Measurements from ENCODE around the gene DUS1L. TPM values are rescaled to one million over a fixed set of nuclear protein-coding genes. Genes with fewer than 3 reads are reported as not detected.

Gene DUS1L
- total RNA-seq, 2 donors from 2014 or later = 77.3 to 88.9 TPM

DNA sequence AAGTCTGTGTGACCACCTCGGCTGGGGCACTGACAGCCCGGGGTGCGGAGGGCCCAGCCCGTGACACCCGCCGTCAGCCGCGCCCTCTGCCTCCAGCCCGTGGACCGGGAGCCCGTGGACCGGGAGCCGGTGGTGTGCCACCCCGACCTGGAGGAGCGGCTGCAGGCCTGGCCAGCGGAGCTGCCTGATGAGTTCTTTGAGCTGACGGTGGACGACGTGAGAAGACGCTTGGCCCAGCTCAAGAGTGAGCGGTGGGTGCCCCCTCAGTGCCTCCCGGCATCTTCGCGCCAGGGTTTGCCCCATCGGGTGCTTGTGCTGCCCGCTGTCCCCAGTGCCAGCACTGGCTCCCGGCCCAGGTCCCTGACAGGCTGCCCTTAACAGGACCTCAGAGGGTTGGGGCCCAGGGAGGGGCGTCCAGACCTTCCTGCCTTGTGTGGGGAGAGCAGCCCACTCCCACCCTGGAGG is 56.6 kb downstream of the DUS1L start:
- peaks cover 22 to 64% of the 10 kb centered on the region in 2 donors for H3K4me1 ChIP-seq (ENCODE audit: control insufficient read depth in 1 of 2, low read depth in 2 of 2)

DNA sequence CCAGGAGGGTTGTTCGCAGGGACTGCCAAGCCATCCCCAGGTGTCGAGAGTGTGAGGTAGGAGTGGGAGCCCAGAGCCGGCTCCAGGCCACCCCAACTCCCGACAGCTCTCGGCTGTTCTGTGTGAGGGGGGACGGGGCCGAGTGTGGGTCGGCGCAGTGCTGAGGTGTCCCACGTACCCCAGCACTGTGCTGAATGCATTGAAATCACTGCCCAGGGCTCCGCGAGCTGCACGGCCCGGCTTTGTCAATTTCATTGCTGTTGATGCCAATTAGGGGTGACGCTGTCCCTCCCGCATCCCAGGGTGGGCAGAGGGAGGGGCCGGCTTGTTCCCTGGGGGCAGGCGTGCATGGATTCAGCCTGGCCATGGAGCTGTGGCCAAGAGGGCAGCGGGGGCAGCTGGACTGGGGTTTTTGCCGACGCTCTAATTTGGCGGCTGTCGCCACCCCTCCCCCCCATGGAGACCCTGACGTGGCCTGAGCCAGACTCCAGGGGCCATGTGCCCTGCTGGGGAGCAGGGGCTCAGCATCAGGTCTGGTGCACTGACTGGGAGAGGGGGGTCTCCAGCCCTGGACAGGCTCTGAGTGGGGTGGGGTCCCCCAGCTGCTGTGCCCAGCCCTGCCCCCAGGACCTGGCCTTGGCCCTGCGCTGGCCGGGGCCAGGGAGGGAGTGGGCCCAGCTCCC is 57.2 kb downstream of the DUS1L start:
- H3K36me3 ChIP-seq = no peaks in the 10 kb centered on the region
- no peak for ATAC-seq (ENCODE audit: insufficient number of reproducible peaks, low FRiP score, low read depth)

More for the DNA sequence above, 56.6 kb downstream of the DUS1L start:
- no peaks in the 10 kb centered on the region for H3K36me3 ChIP-seq
- no peak overlapping the region for H3K27ac ChIP-seq
- DNase-seq (ENCODE audit: low spot score) = no peak
- no peaks in the 10 kb centered on the region for H3K9me3 ChIP-seq
- H3K27me3 ChIP-seq (replicated peaks; ENCODE audit: insufficient read depth) = no peaks in the 10 kb centered on the region
- H3K4me3 ChIP-seq = no peak overlapping the region
- no peak for TF ChIP-seq CTCF (IDR thresholded peaks at IDR 0.05)
- ATAC-seq (ENCODE audit: insufficient number of reproducible peaks, low FRiP score, low read depth) = no peak

More for the DNA sequence above, 57.2 kb downstream of the DUS1L start:
- Histone ChIP-seq H3K27ac (no peak overlapping the region), H3K4me3 (no peak overlapping the region), H3K9me3 (no peaks in the 10 kb centered on the region), H3K4me1 (ENCODE audit: control insufficient read depth in 1 of 2, low read depth in 2 of 2) (peaks cover 23 to 62% of the 10 kb centered on the region in 2 donors), H3K27me3 (replicated peaks; ENCODE audit: insufficient read depth) (no peaks in the 10 kb centered on the region)
- no peak for DNase-seq (ENCODE audit: low spot score)
- no peak for TF ChIP-seq CTCF (IDR thresholded peaks at IDR 0.05)

Other genes with a start within 250 kb of the DUS1L start
- gene MCRIP1, start 232.5 kb downstream of the DUS1L start, total RNA-seq = 100 to 1,000 TPM in 1 of 2 donors, 10 to 100 TPM in 1; 57.5 to 116 TPM
- gene PPP1R27, start 230.8 kb downstream of the DUS1L start, total RNA-seq = not detected
- 100 to 1,000 TPM; 515 to 655 TPM for gene P4HB, start 205.3 kb downstream of the DUS1L start, total RNA-seq
- 100 to 1,000 TPM; 206 to 324 TPM for gene ARHGDIA, start 194.5 kb downstream of the DUS1L start, total RNA-seq
- gene ALYREF, start 174.2 kb downstream of the DUS1L start, total RNA-seq = 10 to 100 TPM; 43.8 to 51.4 TPM
- gene ANAPC11, start 174.1 kb downstream of the DUS1L start, total RNA-seq = 100 to 1,000 TPM in 1 of 2 donors, 10 to 100 TPM in 1; 94.1 to 120 TPM
- 1 to 10 TPM in 1 of 2 donors, under 1 TPM in 1; 0.35 to 2.6 TPM for gene NPB, start 163.6 kb downstream of the DUS1L start, total RNA-seq
- 10 to 100 TPM; 13.6 to 81.9 TPM for gene PCYT2, start 154.4 kb downstream of the DUS1L start, total RNA-seq
- gene SIRT7, start 147.6 kb downstream of the DUS1L start, total RNA-seq = 10 to 100 TPM; 15.8 to 41.3 TPM
- 10 to 100 TPM; 29.8 to 32.1 TPM for gene MAFG, start 138.1 kb downstream of the DUS1L start, total RNA-seq
- 10 to 100 TPM; 14.4 to 15.0 TPM for gene PYCR1, start 128.5 kb downstream of the DUS1L start, total RNA-seq
- not detected for gene MYADML2, start 118.6 kb downstream of the DUS1L start, total RNA-seq
- not detected for gene NOTUM, start 104.6 kb downstream of the DUS1L start, total RNA-seq
- 10 to 100 TPM; 20.6 to 41.3 TPM for gene ASPSCR1, start 88.2 kb downstream of the DUS1L start, total RNA-seq
- gene CENPX, start 42.9 kb downstream of the DUS1L start, total RNA-seq = 10 to 100 TPM; 31.4 to 40.4 TPM
- gene LRRC45, start 42.5 kb downstream of the DUS1L start, total RNA-seq = 10 to 100 TPM in 1 of 2 donors, 1 to 10 TPM in 1; 6.1 to 14.2 TPM
- gene RAC3, start 34.1 kb downstream of the DUS1L start, total RNA-seq = 1 to 10 TPM in 1 of 2 donors, not detected in 1; 1.8 TPM
- gene DCXR, start 28.1 kb downstream of the DUS1L start, total RNA-seq = 10 to 100 TPM; 33.9 to 87.1 TPM
- gene RFNG, start 14.0 kb downstream of the DUS1L start, total RNA-seq = 10 to 100 TPM; 39.9 to 45.3 TPM
- gene GPS1, start 13.9 kb downstream of the DUS1L start, total RNA-seq = 10 to 100 TPM; 43.2 to 91.9 TPM
- gene FASN, start 32.4 kb upstream of the DUS1L start, total RNA-seq = 10 to 100 TPM; 49.6 to 50.9 TPM
- 10 to 100 TPM; 19.4 to 58.1 TPM for gene CCDC57, start 147.0 kb upstream of the DUS1L start, total RNA-seq
- gene SLC16A3, start 163.2 kb upstream of the DUS1L start, total RNA-seq = 100 to 1,000 TPM in 1 of 2 donors, 10 to 100 TPM in 1; 76.0 to 113 TPM
- 10 to 100 TPM; 69.5 to 71.9 TPM for gene CSNK1D, start 207.9 kb upstream of the DUS1L start, total RNA-seq